CD4-positive, alpha-beta T cell treated with Interleukin-17A for 1 hour (primary cell): ENCODE data around the gene VDAC2.
A peak's percentile ranks its signal among the peaks of the same experiment; 100 is the strongest.
"Not testable (repeated sequence)": the region's sequence is repeated elsewhere in the genome, so short reads cannot be mapped to it uniquely, and the experiment has no call there.

Experiments used
- DNase-seq: peaks from one replicate; pipeline ENCODE4 v3.0.0-alpha.2; 2020

Gene VDAC2

DNA sequence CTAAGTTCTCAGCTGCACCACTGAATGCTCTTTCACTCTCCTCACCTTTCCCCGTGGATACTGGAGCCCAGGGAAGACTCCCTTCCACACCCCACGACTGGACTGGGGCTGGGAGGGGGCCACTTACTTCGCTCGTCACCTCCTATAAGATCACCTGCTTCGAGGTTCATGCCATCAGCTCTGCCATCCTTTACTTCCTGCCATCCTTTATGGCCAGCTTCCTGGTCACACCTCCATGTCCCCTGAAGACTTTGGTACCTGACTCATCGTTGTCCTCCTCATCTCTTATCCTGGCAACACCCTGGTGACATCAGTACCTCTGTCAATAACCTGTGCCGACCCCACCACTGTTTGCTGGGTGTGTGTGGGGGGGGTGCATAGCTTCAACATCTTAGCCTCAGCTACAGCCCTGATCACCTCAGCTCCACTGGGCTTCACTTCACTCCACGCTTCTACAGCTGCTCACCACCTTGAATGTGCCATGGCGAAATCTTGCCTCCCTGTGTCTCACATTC lies 8.7 kb upstream of the VDAC2 start:
- DNase-seq = no peak

DNA sequence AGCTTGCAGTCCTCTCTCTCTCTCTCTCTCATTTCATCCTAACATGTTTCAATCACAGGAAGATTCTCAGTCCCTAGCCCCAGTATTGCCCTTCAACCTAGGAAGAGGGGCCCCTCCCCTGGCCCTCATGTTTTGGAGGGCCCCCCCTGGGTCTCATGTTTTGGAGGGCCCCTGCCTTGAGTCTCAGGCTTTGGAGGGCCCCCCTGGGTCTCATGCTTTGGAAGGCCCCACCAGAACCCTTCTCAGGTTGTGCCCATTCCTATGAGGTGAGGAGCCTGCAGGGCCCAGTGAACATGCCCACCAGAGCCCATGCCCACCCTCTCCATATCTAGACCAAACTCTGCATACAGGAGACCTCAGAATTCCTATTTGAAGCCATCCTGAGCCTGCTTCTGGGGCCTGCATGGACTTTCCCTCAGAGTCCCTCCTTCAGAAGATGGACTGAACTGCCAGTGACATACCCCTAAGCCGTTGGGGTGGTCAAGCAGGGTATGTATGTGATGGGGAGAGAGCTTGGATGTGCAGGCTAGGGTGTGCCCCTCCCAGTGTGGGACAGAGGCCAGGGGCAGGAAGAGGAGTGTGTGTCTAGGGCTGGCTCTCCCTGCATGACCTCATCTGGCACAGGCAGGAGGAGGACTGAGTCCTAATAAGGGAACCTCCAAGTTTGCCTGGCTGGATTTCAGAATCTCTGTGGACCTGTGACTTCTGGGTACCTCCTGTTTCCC lies 8.1 kb upstream of the VDAC2 start:
- DNase-seq = no peak

DNA sequence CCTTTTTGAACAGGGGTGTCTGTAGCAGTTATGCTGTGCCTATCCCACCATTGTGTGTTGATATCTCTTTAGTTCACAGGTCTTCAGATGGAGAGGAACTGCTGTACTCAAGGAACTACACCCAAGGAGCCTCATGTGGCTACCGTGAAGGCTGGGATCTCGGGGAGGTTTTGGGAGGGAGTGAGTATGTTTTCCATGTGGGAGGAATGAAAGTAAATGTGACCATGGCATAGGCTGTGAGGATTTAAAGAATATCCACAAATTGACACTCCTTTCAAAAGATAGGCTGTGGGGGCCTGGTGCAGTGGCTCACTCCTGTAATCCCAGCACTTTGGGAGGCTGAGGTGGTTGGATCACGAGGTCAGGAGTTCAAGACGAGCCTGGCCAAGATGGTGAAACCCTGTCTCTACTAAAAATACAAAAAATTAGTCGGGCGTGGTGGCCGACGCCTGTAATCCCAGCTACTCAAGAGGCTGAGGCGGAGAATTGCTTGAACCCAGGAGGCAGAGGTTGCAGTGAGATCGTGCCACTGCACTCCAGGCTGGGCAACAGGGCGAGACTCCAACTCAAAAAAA lies 7.5 kb upstream of the VDAC2 start:
- DNase-seq = not testable (repeated sequence)

DNA sequence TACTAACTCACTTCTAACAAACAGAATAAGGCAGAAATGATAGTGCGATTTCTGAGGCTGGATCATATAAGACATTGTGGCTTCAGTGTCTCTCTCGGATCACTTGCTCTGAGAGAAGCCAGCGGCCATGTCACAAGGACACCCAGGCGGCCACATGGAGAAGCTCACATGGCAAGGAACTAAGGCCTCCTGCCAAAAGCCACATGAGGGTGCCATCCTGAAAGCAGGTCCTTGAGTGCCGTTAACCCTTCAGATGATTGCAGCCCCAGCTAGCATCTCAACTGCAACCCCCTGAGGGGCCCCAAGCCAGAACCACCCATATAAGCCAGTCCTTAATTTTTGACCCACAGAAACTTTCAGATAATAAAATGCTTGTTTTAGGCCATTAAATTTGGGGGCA lies 6.9 kb upstream of the VDAC2 start:
- no peak for DNase-seq

DNA sequence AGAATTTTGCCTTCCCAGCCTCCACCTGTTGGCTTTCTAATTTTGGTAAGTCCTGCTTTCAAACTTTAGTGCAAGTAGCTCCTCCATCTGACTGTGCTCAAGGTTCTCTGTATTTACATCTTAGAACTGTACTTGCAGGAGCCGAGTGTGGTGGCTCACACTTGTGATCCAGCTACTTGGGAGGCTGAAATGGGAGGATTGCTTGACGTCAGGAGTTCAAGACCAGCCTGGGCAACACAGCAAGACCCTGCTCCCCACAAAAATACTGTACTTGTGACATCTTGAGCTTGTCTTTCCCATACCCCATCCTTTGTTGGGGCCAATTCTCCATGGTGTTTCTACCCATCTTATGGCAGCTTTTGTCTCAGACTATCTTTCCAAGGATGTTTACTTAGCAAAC lies 4.7 kb upstream of the VDAC2 start:
- DNase-seq = no peak

DNA sequence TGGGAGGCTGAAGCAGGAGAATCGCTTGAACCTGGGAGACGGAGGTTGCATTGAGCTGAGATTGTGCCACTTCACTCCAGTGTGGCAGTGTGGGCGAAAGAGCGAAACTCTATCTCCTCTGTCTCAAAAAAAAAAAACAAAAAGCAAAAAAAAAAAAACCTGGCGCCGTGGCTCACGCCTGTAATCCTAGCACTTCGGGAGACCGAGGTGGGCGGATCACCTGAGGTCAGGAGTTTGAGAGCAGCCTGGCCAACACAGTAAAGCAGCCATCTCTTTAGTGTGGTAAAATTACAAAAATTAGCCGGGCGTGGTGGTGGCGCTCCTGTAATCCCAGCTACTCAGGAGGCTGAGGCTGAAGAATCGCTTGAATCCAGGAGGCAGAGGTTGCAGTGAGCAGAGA lies 4.0 kb upstream of the VDAC2 start:
- not testable (repeated sequence) for DNase-seq

DNA sequence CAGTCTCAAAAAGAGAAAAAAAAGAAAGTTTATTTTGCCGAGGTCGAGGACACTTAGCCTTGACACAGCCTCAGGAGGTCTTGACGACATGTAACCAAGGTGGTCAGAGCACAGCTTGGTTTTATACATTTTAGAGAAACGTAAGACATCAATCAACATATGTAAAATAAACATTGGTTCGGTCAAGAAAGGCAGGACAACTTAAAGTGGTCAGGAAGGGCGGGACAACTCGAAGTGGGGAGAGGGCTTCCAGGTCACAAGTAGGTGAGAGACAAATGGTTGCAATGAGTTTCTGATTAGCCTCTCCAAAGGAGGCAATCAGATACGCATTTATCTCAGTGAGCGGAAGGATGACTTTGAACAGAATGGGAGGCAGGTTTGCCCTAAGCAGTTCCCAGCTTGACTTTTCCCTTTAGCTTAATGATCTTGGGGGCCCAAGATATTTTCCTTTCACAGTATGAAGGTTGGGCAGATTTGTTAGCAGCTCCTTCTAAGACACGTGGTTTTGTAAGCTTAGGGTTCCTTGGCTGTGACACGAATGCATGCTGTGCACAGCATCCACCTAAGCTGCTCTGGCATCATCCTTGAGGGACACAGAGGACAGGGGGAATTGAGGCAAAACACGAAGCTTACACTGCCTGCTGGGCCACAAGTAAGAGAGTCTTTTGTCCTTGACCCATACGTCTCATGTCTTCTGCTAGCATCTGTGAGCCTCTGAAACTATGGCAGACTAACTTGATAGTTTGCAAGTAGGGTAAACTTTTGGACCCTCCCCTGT lies 3.3 kb upstream of the VDAC2 start:
- DNase-seq = no peak

DNA sequence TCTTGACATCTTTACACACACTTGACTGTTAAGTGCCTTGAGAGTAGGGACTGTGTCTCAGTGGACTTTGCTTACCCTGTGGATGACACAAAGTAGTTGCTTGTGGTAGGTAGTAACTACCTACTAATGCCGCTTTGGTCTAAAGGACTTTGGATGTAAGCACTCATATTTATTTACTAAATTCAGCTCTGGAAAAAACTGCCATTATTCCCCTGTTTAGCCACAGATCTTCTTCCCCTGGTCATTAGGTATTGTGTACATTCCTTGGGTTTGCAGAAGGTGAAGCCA lies 2.8 kb upstream of the VDAC2 start:
- DNase-seq = no peak

DNA sequence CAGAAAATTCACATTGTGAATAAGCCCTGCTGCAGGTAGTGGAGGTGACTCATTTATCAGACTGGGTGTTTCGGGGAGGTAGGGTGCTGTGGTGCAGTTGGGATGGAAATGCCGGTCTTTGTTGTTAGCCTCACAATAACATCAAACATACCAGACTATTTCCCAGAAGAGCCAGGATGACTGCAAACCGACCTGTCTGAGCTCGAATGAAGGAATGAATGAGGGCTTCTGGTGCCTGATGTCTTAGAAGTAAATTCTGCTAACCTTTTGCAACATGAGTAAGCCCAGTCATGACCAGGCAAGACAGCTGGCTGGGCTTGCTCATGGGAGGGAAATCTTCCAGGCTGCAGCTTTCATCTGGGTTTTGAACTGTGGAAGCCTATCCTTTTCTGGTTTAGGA lies 2.4 kb upstream of the VDAC2 start:
- no peak for DNase-seq

DNA sequence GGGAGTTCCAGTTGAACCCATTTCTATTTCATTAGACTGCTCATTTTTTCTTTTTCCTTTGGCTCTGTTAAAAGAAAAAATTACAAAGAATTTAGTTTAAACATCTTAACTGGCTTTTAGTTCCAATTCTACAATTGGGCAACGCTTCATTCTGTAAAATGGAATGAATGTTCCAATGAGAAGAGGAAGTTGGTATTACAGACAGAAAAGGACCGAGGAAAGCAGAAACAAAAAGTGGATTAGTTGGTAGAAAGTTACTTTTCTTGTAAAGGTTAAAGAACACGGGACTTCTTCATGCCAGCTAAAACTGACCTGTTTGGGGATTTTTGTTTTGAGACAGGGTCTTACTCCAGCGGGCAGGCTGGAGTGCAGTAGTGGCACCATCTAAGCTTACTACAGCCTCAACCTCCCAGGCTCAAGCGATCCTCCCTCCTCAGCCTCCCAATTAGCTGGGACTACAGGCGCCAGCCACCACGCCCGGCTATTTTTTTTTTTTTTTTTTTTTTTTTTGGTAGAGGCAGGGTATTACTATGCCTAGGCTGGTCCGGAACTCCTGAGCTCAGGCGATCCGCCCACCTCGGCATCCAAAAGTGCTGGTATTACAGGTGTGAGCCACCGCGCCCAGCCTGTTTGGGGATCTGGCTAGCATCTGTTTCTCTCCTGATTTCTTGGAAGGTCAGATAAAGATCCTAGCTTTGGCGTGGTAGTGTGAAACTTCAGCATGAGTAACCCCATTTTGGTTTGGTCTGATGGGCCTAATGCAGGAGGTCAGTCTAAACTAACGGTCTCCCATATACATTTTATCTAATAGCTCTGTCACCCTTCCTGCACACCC lies 1.3 kb upstream of the VDAC2 start:
- DNase-seq = no peak

DNA sequence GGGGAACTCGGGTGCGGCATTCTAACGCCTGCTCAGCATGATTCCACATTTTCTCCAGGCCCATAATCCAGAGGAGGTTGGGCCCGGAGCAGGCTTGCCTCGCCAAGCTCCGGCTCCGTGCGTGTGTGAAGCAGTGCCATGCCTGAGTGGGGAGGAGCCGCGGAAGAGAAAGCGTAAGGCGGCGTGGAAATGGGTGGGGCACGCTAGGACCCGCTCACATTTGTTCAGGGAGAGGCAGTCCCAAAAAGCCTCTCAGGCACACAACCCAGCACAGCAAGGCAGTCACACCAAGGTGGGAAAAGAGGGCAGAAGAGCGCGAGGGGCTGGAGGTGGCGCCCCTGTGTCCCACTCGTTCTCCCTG lies 695 bp upstream of the VDAC2 start:
- DNase-seq = peak; percentile 82

DNA sequence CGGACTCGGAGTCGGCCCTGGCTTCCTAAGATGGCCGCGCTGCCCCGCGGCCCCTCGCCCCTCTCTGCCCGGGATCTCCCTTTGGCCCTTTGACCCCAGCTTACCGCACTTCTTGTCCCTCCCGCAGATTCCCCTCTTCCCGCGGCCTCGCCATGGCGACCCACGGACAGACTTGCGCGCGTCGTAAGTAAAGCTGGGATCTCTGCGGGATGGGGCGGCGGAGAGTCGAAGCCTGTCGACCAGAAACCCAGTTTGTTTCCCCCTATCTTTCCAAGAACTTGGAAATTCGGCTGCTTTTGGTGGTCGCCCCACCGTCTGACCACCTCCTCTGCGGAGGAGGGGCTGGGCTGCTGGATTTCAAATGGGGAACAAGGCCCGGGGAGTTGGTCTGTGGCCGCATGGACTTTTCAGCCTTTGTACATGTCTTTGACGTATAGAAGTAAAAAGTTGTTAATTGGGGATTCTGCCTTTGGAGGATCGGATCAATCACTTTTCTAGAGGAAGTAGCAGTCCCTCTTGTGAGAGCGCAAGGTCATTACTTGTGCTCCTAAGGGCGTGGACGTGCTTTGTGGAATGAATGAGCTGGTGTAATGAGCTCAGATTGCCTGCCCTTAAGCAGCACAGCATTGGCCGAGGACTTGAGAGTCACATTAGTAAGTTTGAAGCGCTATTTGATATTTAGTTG lies 553 bp downstream of the VDAC2 start:
- peak; percentile 49 for DNase-seq

DNA sequence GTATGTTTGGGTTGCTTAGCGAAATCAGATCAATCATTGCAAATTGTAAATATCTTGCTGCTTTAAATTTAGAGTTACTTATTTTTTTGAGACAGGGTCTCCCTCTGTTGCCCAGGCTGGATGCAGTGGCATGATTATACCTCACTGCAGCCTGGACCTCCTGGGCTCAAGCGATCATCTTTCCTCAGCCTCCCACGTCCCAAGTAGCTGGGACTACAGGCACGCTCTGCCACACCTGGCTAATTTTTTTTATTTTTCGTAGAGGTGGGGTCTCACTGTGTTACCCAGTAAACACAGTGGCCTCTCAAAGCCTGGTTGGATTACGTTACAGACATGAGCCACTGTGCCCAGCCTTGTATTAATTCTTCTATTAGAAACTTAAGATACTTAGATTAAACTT lies 1.7 kb downstream of the VDAC2 start:
- DNase-seq = no peak

DNA sequence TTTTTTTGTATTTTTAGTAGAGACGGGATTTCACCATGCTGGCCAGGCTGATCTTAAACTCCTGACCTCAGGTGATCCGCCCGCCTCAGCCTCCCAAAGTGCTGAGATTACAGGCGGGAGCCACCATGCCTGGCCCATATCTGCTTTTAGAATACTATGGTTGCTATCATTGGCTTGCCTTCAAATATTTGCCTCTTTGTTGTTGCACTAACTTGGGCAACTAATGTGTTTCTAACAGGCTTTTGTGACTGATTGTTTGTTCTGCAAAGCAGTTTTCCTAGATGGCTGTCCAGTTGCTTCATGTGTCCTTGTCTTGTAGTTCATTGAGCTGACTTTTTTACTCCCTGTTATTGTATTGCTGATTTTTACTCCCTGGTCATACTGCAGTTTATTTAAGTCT lies 9.7 kb downstream of the VDAC2 start:
- DNase-seq = no peak

DNA sequence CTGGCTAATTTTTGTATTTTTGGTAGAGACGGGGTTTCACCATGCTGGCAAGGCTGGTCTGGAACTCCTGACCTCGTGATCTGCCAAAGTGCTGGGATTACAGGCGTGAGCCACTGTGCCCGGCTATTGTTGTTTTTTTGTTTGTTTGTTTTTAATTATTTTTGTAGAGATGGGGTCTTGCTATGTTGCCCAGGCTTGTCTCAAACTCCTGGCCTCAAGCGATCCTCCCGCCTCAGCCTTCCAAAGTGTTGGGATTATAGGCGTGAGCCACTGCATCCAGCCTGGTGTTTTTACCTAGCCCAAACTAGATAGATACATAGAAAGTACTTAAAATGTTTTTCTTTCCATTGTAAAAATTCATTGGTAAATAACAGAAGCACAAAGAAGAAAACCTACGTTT lies 10.9 kb downstream of the VDAC2 start:
- not testable (repeated sequence) for DNase-seq

DNA sequence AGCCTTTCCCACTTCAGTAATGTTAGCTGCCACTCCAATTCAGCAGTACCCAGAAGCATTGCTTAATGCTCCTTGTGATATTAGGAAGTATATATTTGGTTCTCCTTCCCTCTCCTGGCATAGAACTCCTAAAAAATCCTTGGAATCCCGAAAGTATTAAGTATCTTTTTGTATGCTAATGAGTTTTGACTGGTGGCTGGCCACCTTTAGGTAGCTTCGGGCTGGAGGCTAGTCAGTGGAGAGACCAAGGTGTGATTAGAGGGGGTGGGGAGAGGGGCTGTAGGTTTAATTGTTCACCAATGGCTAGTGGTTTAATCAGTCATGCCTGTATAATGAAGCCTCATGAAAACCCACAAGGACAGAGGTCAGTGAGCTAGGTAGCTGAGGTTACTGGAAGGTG lies 12.9 kb downstream of the VDAC2 start:
- DNase-seq = no peak

DNA sequence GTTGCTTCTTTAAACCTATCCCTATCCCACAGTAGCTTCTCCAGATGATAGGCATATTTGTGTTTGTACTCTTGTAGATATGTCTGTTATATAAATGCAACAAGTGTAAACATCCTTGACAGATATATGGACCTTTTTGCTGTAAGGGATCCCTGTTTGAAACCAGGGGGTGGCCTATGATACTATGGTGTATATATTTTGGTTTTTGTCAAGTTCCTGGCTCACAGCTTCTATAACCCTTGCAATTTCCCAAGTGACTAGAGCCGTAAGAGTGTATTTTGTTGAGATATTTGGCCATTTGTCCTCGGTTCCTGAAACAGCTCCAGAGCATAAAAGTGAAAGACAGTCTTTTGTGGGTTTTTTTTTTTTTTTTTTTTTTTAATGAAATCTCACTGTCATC lies 15.5 kb downstream of the VDAC2 start:
- DNase-seq = no peak

DNA sequence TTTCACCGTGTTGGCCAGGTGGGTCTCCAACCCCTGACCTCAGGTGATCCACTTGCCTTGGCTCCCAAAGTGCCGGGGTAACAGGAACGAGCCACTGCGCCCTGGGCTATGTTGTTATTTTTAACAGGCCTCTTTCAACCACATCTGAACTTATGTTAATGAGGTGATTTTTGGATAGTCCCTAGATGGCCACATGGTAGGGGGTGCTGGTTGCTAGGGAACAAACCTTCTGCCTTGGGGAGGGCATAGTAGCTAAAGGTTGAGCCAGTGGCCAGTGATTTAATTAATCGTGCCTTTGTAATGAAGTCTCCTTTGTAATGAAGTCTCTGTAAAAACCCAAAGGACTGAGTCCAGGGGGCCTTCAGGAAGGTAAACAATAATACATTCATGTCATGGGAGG lies 16.1 kb downstream of the VDAC2 start:
- DNase-seq = no peak

DNA sequence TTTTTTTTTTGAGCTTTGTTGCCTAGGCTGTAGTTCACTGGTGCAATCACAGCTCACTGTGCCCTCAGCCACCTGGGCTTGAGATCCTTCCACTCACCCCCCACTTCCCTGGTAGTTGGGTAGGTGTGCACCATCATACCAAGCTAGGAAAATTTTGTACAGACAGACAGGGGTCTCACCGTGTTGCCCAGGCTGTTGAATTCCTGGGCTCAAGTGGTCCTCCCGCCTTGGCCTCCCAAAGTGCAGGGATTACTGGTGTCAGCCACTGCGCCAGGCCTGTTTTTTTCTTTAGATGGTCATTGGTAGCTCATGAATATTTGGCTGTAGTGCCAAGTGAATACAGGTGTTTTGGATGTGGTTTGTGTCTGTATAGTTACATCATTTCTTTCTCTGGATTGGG lies 17.7 kb downstream of the VDAC2 start:
- DNase-seq = no peak

DNA sequence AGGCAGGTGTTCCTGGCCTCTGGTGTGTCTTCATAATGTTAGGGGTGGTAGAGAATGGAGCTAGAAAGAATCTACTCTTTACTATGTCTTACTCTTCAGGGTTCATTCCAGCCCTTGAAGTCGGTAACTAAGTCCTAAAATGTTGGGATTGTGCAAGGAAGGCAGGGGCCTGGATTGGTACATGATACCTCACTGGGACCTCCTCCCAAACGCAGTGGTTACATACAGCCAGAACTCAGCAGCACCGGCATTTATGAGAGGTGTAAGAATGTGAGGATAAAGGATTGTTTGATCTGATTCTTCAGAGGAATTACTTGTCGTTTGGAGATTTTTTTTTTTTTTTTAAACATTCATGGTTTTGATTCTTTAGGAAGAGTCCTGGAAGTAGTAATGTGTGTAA lies 18.2 kb downstream of the VDAC2 start:
- no peak for DNase-seq

DNA sequence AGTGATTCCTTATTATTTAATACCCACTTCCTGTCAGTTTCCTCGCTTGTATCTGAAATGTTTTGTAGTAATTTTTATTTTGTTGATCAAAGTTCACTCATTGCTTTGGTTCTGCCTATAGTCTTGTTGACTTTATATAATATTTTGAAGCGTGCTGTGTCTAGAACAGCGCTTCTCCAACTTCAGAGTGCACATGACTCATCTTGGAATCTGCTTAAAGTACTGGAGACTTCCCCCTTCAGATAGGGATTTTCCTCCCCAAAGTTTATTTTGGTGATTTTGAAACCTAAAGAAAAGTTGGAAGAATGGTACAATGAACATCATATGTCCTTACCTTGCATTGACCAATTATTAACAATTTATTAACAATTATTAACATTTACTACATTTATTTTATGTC lies 19.4 kb downstream of the VDAC2 start:
- DNase-seq = no peak

DNA sequence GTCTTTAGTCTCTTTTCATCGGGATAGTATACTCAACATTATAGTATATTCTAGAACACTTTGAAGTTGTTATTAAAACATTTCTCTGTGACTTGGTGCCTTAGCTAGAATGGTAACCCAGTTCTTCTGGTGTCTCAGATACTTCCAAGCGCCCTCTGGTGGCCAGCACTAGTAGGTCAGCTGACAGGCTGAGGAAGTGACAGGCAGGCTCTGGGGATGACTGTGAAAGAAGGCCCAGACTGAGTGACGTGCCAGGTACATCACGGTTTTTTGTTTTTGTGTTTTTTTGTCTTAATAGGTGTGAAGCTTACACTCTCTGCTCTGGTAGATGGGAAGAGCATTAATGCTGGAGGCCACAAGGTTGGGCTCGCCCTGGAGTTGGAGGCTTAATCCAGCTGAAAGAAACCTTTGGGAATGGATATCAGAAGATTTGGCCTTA lies 20.0 kb downstream of the VDAC2 start:
- peak; percentile 97 for DNase-seq
